Liver (tissue), 3 donors: ENCODE results near the gene PLEKHO2.

Experiments used
- SP1 ChIP-seq: IDR thresholded peaks from 2 replicates; pipeline ENCODE4 v1.6.1; 2018; ENCODE audit warnings: antibody characterized with exemption, mild to moderate bottlenecking
- YY1 ChIP-seq: IDR thresholded peaks from 2 replicates; pipeline ENCODE4 v1.6.1; 2016; ENCODE audit warnings: antibody characterized with exemption, mild to moderate bottlenecking
- TF ChIP-seq, protein P1 (sequence below): fragments of 150-350 bp; IDR thresholded peaks from 2 replicates; pipeline ENCODE4 v1.5.1; 2017; ENCODE audit warnings: improper control_type of control experiment, low read depth, low read length; ENCODE audit not compliant: missing input control
- donor health status: healthy.
- donor health status: healthy.

- TF ChIP-seq, protein P1, sequence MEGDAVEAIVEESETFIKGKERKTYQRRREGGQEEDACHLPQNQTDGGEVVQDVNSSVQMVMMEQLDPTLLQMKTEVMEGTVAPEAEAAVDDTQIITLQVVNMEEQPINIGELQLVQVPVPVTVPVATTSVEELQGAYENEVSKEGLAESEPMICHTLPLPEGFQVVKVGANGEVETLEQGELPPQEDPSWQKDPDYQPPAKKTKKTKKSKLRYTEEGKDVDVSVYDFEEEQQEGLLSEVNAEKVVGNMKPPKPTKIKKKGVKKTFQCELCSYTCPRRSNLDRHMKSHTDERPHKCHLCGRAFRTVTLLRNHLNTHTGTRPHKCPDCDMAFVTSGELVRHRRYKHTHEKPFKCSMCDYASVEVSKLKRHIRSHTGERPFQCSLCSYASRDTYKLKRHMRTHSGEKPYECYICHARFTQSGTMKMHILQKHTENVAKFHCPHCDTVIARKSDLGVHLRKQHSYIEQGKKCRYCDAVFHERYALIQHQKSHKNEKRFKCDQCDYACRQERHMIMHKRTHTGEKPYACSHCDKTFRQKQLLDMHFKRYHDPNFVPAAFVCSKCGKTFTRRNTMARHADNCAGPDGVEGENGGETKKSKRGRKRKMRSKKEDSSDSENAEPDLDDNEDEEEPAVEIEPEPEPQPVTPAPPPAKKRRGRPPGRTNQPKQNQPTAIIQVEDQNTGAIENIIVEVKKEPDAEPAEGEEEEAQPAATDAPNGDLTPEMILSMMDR, result no peak
- TF ChIP-seq SP1 (no peak), YY1 (no peak)
Measured at GRCh38 chr15:64902863-64903262, 61.1 kb downstream of the PLEKHO2 start.
